PC-3 (cell line): ENCODE data around the gene KIFAP3.

Source experiments
- EZH2 ChIP-seq: fragments of 300-600 bp; sonication (generic); IDR thresholded peaks from one replicate; pipeline ENCODE4 v1.6.1; 2017; ENCODE audit warnings: antibody characterized with exemption, mild to moderate bottlenecking, low read length; ENCODE audit not compliant: unreplicated experiment
- EZH2phosphoT487 ChIP-seq: fragments of 300-600 bp; sonication (generic); IDR thresholded peaks from 2 replicates; pipeline ENCODE4 v1.6.1; 2018; ENCODE audit warnings: mild to moderate bottlenecking, antibody characterized with exemption, low read length, borderline replicate concordance

DNA sequence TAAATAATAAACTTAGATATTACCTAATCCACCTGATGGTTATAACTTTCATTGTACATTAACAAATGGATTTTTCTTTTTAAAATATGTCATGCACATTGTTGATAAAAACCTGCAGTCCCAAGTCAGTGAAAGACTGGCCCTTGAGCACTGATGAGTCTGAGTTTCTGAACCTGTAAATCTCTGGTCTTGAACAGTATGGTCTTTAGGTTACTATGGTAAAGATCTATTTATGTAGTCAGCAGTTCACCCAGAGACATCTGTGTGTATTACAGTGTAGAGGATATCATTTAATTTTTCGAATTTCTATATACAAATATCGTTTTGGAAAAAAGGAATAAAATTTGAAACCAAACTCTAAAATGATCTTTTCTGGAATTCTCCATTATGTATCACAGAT is 150.4 kb downstream of the KIFAP3 start:
- no peak for TF ChIP-seq EZH2
- no peak for TF ChIP-seq EZH2phosphoT487
